Measurements from ENCODE around the gene MOK.

The MOK gene

GRCh38 chr14:102275866-102276265 lies 29.1 kb downstream of the MOK start:
- no peak overlapping the region for H3K4me3 ChIP-seq (ENCODE audit: low read depth, low read length)
- no peak for DNase-seq (ENCODE audit: low read depth)
- TF ChIP-seq CTCF (IDR thresholded peaks at IDR 0.05; ENCODE audit: control insufficient read depth, extremely low read depth, insufficient read depth) = no peak

- DNase-seq (ENCODE audit: low read depth) = no peak
- H3K4me3 ChIP-seq (ENCODE audit: low read depth, low read length) = no peak overlapping the region
- TF ChIP-seq CTCF (IDR thresholded peaks at IDR 0.05; ENCODE audit: control insufficient read depth, extremely low read depth, insufficient read depth) = no peak
Measured at GRCh38 chr14:102272392-102272791, 32.6 kb downstream of the MOK start.

- H3K4me3 ChIP-seq (ENCODE audit: low read depth, low read length) = no peak overlapping the region
- TF ChIP-seq CTCF (IDR thresholded peaks at IDR 0.05; ENCODE audit: control insufficient read depth, extremely low read depth, insufficient read depth) = no peak
- DNase-seq (ENCODE audit: low read depth) = no peak
Measured at GRCh38 chr14:102264775-102265174, 40.2 kb downstream of the MOK start.

GRCh38 chr14:102264355-102264754 lies 40.6 kb downstream of the MOK start:
- no peak for TF ChIP-seq CTCF (IDR thresholded peaks at IDR 0.05; ENCODE audit: control insufficient read depth, extremely low read depth, insufficient read depth)
- H3K4me3 ChIP-seq (ENCODE audit: low read depth, low read length) = no peak overlapping the region
- DNase-seq (ENCODE audit: low read depth) = no peak

GRCh38 chr14:102262929-102263462 lies 42.0 kb downstream of the MOK start:
- no peak for TF ChIP-seq CTCF (IDR thresholded peaks at IDR 0.05; ENCODE audit: control insufficient read depth, extremely low read depth, insufficient read depth)
- no peak for DNase-seq (ENCODE audit: low read depth)
- H3K4me3 ChIP-seq (ENCODE audit: low read depth, low read length) = no peak overlapping the region

GRCh38 chr14:102258136-102258535 lies 46.8 kb downstream of the MOK start:
- TF ChIP-seq CTCF (IDR thresholded peaks at IDR 0.05; ENCODE audit: control insufficient read depth, extremely low read depth, insufficient read depth) = no peak
- no peak for DNase-seq (ENCODE audit: low read depth)
- no peak overlapping the region for H3K4me3 ChIP-seq (ENCODE audit: low read depth, low read length)

- H3K4me3 ChIP-seq (ENCODE audit: low read depth, low read length) = no peak overlapping the region
- no peak for TF ChIP-seq CTCF (IDR thresholded peaks at IDR 0.05; ENCODE audit: control insufficient read depth, extremely low read depth, insufficient read depth)
- no peak for DNase-seq (ENCODE audit: low read depth)
Measured at GRCh38 chr14:102256716-102257115, 48.2 kb downstream of the MOK start.
